ENCODE results near the gene IQGAP2. TPM values are rescaled to one million over a fixed set of nuclear protein-coding genes. Genes with fewer than 3 reads are reported as not detected.

The IQGAP2 gene
- total RNA-seq, 1 experiment from 2014 or later, result not detected

GRCh38 chr5:76403766-76404222, 709 bp downstream of the IQGAP2 start:
- Histone ChIP-seq H3K9me2 (replicated peaks; ENCODE audit: low read length) (no peaks in the 10 kb centered on the region), H3K27me3 (ENCODE audit: low read length) (peaks cover 76% of the 10 kb centered on the region), H3K4me2 (ENCODE audit: low read length) (peak overlapping the region; percentile 88), H3K36me3 (ENCODE audit: low read depth, low read length) (no peaks in the 10 kb centered on the region; the same call in 1 of the 2 replicates), H2AFZ (ENCODE audit: low read length) (no peak overlapping the region), H3K27ac (ENCODE audit: low read length) (no peak overlapping the region), H3K9ac (ENCODE audit: low read length) (no peak overlapping the region), H3F3A (ENCODE audit: low read length, unreplicated experiment) (no peaks in the 10 kb centered on the region), H3K9me3 (ENCODE audit: low read length) (no peaks in the 10 kb centered on the region), H3K4me3 (ENCODE audit: low read length) (peak overlapping the region; percentile 66; the same call in 1 of the 2 replicates), H4K20me1 (ENCODE audit: low read length) (no peaks in the 10 kb centered on the region), H3K79me2 (ENCODE audit: low read length) (no peaks in the 10 kb centered on the region), H3K4me1 (ENCODE audit: insufficient read depth, low read length) (no peaks in the 10 kb centered on the region)
- TF ChIP-seq, protein P1, sequence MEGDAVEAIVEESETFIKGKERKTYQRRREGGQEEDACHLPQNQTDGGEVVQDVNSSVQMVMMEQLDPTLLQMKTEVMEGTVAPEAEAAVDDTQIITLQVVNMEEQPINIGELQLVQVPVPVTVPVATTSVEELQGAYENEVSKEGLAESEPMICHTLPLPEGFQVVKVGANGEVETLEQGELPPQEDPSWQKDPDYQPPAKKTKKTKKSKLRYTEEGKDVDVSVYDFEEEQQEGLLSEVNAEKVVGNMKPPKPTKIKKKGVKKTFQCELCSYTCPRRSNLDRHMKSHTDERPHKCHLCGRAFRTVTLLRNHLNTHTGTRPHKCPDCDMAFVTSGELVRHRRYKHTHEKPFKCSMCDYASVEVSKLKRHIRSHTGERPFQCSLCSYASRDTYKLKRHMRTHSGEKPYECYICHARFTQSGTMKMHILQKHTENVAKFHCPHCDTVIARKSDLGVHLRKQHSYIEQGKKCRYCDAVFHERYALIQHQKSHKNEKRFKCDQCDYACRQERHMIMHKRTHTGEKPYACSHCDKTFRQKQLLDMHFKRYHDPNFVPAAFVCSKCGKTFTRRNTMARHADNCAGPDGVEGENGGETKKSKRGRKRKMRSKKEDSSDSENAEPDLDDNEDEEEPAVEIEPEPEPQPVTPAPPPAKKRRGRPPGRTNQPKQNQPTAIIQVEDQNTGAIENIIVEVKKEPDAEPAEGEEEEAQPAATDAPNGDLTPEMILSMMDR (conservative IDR thresholded peaks at IDR 0.05; ENCODE audit: low read depth, low read length), result no peak
- TF ChIP-seq EZH2 (IDR thresholded peaks at IDR 0.05; ENCODE audit: low read length, unreplicated experiment) (no peak), EZH2phosphoT487 (IDR thresholded peaks at IDR 0.05; ENCODE audit: borderline replicate concordance, low read length) (no peak; the same call in 1 of the 2 replicates)
- no TSS peak for BruUV-seq (replicated peaks)
- CTCF ChIA-PET, result interaction anchor here (0.6 to 0.7 kb wide), 2 partner anchors 180 to 742 kb away, joined by 3 read pairs; no protein-coding TSS in a partner anchor
- intact Hi-C loops (cut with micrococcal nuclease), result no loop called here
- ATAC-seq (no peak; the same call in 1 of the 2 replicates), DNase-seq (no peak)
- POLR2A ChIA-PET (ENCODE audit: unreplicated experiment), result no interaction called here

DNA sequence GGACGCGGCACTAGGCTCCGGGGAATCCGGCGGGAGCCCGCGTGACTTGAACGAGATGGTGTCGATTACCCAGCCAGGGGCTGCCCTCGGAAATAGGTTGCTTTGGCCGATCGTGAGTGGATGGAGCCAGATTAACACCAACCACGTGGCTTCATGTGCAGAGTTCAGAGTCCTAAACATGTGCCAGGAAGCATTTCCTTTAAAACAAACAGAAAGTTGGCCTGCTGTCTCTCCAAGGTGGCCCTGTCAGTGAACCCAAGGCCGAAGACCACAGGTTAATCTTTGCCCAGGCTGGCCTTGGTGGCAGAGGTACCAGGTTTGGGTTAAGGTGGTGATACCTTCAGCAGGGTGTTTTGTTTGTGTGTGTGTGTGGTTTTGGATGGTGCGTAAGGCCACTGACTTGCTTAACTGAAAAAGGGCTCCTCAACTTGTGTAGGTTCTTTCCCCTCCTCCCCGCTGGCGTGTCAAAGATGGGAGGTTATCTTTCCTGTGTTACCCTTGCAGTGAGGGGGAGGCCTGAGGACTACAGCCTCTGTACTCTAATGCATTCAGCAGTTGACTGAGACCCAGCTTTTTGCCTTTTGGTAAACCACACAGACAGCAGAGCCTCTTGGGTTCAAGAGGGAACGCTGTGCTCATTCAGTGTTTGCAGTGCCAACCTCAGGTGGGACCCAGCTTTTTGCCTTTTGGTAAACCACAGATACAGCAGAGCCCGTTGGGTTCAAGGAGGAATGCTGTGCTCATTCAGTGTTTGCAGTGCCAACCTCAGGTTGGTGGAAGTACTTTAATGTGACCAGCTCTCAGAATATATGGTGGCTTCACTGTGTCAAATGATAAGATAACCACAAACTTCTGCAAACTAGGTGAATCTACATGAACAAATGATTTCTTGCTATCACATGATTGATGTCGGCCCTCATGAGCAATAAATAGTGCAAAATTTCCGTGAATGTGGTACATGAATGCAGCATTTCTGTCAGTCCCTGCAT, 1.4 kb downstream of the IQGAP2 start:
- H3F3A ChIP-seq (ENCODE audit: low read length, unreplicated experiment), result no peaks in the 10 kb centered on the region
- ChIA-PET POLR2A (ENCODE audit: unreplicated experiment) (no interaction called here), CTCF (no interaction called here)
- H3K79me2 ChIP-seq (ENCODE audit: low read length), result no peaks in the 10 kb centered on the region
- intact Hi-C loops (cut with micrococcal nuclease), result no loop called here
- H3K36me3 ChIP-seq (ENCODE audit: low read depth, low read length), result no peaks in the 10 kb centered on the region; the same call in 1 of the 2 replicates
- H2AFZ ChIP-seq (ENCODE audit: low read length), result no peak overlapping the region
- TF ChIP-seq, protein P1 (conservative IDR thresholded peaks at IDR 0.05; ENCODE audit: low read depth, low read length), result no peak
- TF ChIP-seq EZH2 (IDR thresholded peaks at IDR 0.05; ENCODE audit: low read length, unreplicated experiment) (no peak), EZH2phosphoT487 (IDR thresholded peaks at IDR 0.05; ENCODE audit: borderline replicate concordance, low read length) (no peak)
- H3K27me3 ChIP-seq (ENCODE audit: low read length), result peaks cover 76% of the 10 kb centered on the region
- no peak overlapping the region for H3K9ac ChIP-seq (ENCODE audit: low read length)
- no peaks in the 10 kb centered on the region for H3K9me3 ChIP-seq (ENCODE audit: low read length)
- H3K4me2 ChIP-seq (ENCODE audit: low read length), result no peak overlapping the region
- ATAC-seq (no peak), DNase-seq (no peak)
- H4K20me1 ChIP-seq (ENCODE audit: low read length), result no peaks in the 10 kb centered on the region
- no peak overlapping the region for H3K27ac ChIP-seq (ENCODE audit: low read length)
- BruUV-seq (replicated peaks), result no TSS peak
- H3K4me1 ChIP-seq (ENCODE audit: insufficient read depth, low read length), result no peaks in the 10 kb centered on the region
- H3K4me3 ChIP-seq (ENCODE audit: low read length), result no peak overlapping the region
- no peaks in the 10 kb centered on the region for H3K9me2 ChIP-seq (replicated peaks; ENCODE audit: low read length)

Measured in PC-3 (cell line).